ENCODE results near the gene SLC24A1. TPM values are rescaled to one million over a fixed set of nuclear protein-coding genes. Genes with fewer than 3 reads are reported as not detected.

Gene SLC24A1
- total RNA-seq, 2 experiments from 2014 or later: 4.8 to 21.6 TPM

DNA sequence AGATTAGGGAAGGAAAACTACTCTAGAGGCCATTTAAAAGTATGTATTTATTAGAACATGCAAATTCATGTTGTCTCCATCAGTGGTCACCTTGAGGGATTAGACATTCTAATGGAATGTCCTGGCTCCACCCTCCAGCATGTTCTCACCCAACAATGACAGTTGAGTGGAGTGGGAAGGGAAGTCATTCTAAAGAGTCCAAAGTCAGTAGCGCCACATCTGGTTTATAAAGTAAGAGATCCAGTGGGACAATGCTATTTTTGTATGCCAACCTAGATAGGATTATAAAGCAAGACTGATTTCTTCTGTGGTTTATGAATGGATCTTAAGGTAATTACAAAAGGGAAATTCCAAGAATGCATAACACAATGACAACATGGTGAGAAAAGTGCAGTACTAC is 33.3 kb downstream of the SLC24A1 start:
- Histone ChIP-seq H3K4me2 (ENCODE audit: low read length) (no peak overlapping the region), H3K36me3 (ENCODE audit: insufficient read depth, low read length) (peaks cover 73% of the 10 kb centered on the region), H3K4me3 (ENCODE audit: low read depth, low read length, poor library complexity, severe bottlenecking) (no peak overlapping the region), H4K20me1 (ENCODE audit: insufficient read depth, low read length) (no peaks in the 10 kb centered on the region), H3K9me2 (ENCODE audit: insufficient read depth, low read length) (no peaks in the 10 kb centered on the region), H3K9me3 (ENCODE audit: low read length) (no peaks in the 10 kb centered on the region), H3K4me1 (ENCODE audit: insufficient read depth, low read length, poor library complexity, severe bottlenecking) (peaks cover 13% of the 10 kb centered on the region), H3K79me2 (ENCODE audit: insufficient read depth, low read depth, low read length) (no peaks in the 10 kb centered on the region), H3K27ac (ENCODE audit: low read depth, low read length, poor library complexity, severe bottlenecking) (no peak overlapping the region), H2AFZ (ENCODE audit: low read length) (no peak overlapping the region)
- ChIA-PET CTCF (ENCODE audit: unreplicated experiment) (no interaction called here), POLR2A (no interaction called here)
- DNase-seq (ENCODE audit: low spot score): no peak
- intact Hi-C loops (cut with micrococcal nuclease; ENCODE audit: unreplicated experiment): no loop called here
- no peak for TF ChIP-seq EZH2phosphoT487 (IDR thresholded peaks at IDR 0.05; ENCODE audit: borderline replicate concordance, low read depth, low read length)
- TF ChIP-seq, protein P1, sequence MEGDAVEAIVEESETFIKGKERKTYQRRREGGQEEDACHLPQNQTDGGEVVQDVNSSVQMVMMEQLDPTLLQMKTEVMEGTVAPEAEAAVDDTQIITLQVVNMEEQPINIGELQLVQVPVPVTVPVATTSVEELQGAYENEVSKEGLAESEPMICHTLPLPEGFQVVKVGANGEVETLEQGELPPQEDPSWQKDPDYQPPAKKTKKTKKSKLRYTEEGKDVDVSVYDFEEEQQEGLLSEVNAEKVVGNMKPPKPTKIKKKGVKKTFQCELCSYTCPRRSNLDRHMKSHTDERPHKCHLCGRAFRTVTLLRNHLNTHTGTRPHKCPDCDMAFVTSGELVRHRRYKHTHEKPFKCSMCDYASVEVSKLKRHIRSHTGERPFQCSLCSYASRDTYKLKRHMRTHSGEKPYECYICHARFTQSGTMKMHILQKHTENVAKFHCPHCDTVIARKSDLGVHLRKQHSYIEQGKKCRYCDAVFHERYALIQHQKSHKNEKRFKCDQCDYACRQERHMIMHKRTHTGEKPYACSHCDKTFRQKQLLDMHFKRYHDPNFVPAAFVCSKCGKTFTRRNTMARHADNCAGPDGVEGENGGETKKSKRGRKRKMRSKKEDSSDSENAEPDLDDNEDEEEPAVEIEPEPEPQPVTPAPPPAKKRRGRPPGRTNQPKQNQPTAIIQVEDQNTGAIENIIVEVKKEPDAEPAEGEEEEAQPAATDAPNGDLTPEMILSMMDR (conservative IDR thresholded peaks at IDR 0.05; ENCODE audit: low read length): no peak
- TSS peak; percentile 62 for BruUV-seq (replicated peaks)

DNA sequence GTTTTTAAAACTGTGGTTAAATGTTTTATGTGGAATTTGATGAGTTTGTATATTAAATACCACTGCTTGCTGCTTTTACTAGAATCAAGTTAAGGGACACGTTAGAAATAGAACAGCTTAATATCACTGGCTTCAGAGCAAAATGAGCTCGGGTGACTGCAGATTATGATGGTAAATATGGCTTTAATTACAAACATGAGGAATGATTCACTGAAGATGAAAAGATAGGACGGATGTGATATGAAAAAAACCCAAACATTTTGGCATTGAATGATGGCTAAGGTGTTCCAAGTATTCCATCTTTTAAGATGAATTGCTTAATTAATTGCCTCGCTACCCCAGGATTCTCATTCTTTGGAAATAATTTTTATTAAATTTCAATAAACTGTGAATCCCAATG is 33.7 kb downstream of the SLC24A1 start:
- no peak for DNase-seq (ENCODE audit: low spot score)
- no peak overlapping the region for H3K4me2 ChIP-seq (ENCODE audit: low read length)
- no peak overlapping the region for H3K4me3 ChIP-seq (ENCODE audit: low read depth, low read length, poor library complexity, severe bottlenecking)
- no peaks in the 10 kb centered on the region for H3K9me3 ChIP-seq (ENCODE audit: low read length)
- CTCF ChIA-PET (ENCODE audit: unreplicated experiment): no interaction called here
- H3K27ac ChIP-seq (ENCODE audit: low read depth, low read length, poor library complexity, severe bottlenecking): no peak overlapping the region
- H3K79me2 ChIP-seq (ENCODE audit: insufficient read depth, low read depth, low read length): no peaks in the 10 kb centered on the region
- no peaks in the 10 kb centered on the region for H4K20me1 ChIP-seq (ENCODE audit: insufficient read depth, low read length)
- intact Hi-C loops (cut with micrococcal nuclease; ENCODE audit: unreplicated experiment): no loop called here
- no peak overlapping the region for H2AFZ ChIP-seq (ENCODE audit: low read length)
- POLR2A ChIA-PET: no interaction called here
- H3K4me1 ChIP-seq (ENCODE audit: insufficient read depth, low read length, poor library complexity, severe bottlenecking): peaks cover 16% of the 10 kb centered on the region
- no peaks in the 10 kb centered on the region for H3K9me2 ChIP-seq (ENCODE audit: insufficient read depth, low read length)
- H3K36me3 ChIP-seq (ENCODE audit: insufficient read depth, low read length): peaks cover 77% of the 10 kb centered on the region
- no TSS peak for BruUV-seq (replicated peaks)
- TF ChIP-seq EZH2phosphoT487 (IDR thresholded peaks at IDR 0.05; ENCODE audit: borderline replicate concordance, low read depth, low read length): no peak
- TF ChIP-seq, protein P1 (conservative IDR thresholded peaks at IDR 0.05; ENCODE audit: low read length): no peak

DNA sequence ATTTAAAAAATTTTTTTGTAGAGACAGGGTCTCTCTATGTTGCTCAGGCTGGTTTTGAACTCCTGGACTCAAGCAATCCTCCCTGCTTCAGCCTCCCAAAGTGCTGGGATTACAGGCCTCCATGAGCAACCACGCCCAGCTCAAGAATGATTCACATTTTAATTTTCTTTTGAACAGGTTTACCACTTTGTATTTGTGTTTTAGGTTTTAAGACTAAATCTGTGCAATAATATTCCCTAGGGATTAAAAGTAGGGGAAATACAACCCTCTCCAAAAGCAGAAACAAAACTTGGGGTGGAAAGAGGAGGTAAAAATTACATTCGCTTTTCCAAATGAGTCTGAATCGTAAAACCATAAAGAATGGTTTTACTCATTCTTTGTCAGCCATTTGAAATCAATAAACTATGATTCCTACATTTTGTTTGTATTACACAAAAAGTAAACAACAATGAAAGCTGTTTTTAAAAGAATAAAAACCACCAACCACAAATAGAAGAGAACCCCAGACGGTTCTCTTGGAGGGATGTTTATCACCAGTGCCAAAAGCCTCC is 37.8 kb downstream of the SLC24A1 start:
- H3K4me3 ChIP-seq (ENCODE audit: low read depth, low read length, poor library complexity, severe bottlenecking): no peak overlapping the region
- no peak for TF ChIP-seq EZH2phosphoT487 (IDR thresholded peaks at IDR 0.05; ENCODE audit: borderline replicate concordance, low read depth, low read length)
- TF ChIP-seq, protein P1 (conservative IDR thresholded peaks at IDR 0.05; ENCODE audit: low read length): no peak
- intact Hi-C loops (cut with micrococcal nuclease; ENCODE audit: unreplicated experiment): no loop called here
- no peak overlapping the region for H3K4me2 ChIP-seq (ENCODE audit: low read length)
- no peaks in the 10 kb centered on the region for H4K20me1 ChIP-seq (ENCODE audit: insufficient read depth, low read length)
- no peak for DNase-seq (ENCODE audit: low spot score)
- no peak overlapping the region for H2AFZ ChIP-seq (ENCODE audit: low read length)
- H3K79me2 ChIP-seq (ENCODE audit: insufficient read depth, low read depth, low read length): no peaks in the 10 kb centered on the region
- no peaks in the 10 kb centered on the region for H3K9me2 ChIP-seq (ENCODE audit: insufficient read depth, low read length)
- no peak overlapping the region for H3K27ac ChIP-seq (ENCODE audit: low read depth, low read length, poor library complexity, severe bottlenecking)
- peaks cover 85% of the 10 kb centered on the region for H3K36me3 ChIP-seq (ENCODE audit: insufficient read depth, low read length)
- ChIA-PET POLR2A (interaction anchor here (1.3 to 2.5 kb wide), 4 partner anchors 8 to 210 kb away, joined by 3 to 6 read pairs (median 3); partner anchors contain the start of gene RAB11A), CTCF (ENCODE audit: unreplicated experiment) (interaction anchor here (1.0 kb wide), 1 partner anchor 37 kb away, joined by 4 read pairs; no protein-coding TSS in a partner anchor)
- H3K4me1 ChIP-seq (ENCODE audit: insufficient read depth, low read length, poor library complexity, severe bottlenecking): peaks cover 50% of the 10 kb centered on the region
- no TSS peak for BruUV-seq (replicated peaks)
- H3K9me3 ChIP-seq (ENCODE audit: low read length): no peaks in the 10 kb centered on the region
